GM12801 (cell line): Measurements from ENCODE around the gene GFM2.

Experiments
- CTCF ChIP-seq: IDR thresholded peaks from one replicate; pipeline ENCODE4 v1.5.1; 2011; ENCODE audit warnings: control low read depth; ENCODE audit not compliant: insufficient read length; ENCODE audit errors: extremely low read depth

Gene GFM2

GRCh38 chr5:74686962-74687751 is 79.8 kb downstream of the GFM2 start:
- TF ChIP-seq CTCF = no peak

GRCh38 chr5:74685979-74686631 is 80.8 kb downstream of the GFM2 start:
- TF ChIP-seq CTCF = no peak

GRCh38 chr5:74684900-74685851 is 81.7 kb downstream of the GFM2 start, which contains the start of gene HEXB:
TSS of gene HEXB (plus strand) at chr5:74685233. CDS start at chr5:74685261, 28 bp downstream.
- no peak for TF ChIP-seq CTCF

- no peak for TF ChIP-seq CTCF
Observed at GRCh38 chr5:74679966-74680365, 87.0 kb downstream of the GFM2 start.

GRCh38 chr5:74673011-74673790 is 93.7 kb downstream of the GFM2 start:
- TF ChIP-seq CTCF = no peak

GRCh38 chr5:74672215-74672877 is 94.6 kb downstream of the GFM2 start:
- TF ChIP-seq CTCF = no peak
